Coronary artery (tissue), 2 donors: Measurements from ENCODE around the gene ANKRD29.
"Not testable (repeated sequence)": the region's sequence is repeated elsewhere in the genome, so short reads cannot be mapped to it uniquely, and the experiment has no call there.

ENCODE experiments used
- DNase-seq: peaks from one replicate; pipeline ENCODE4 v3.0.0-alpha.2; 2017; ENCODE audit warnings: low spot score
- H3K27ac ChIP-seq, 2 donors: fragments of 200-600 bp; sonication (generic); one replicate each; pipeline ENCODE4 v1.5.1; 2016 to 2019
- H3K4me3 ChIP-seq: fragments of 200-600 bp; sonication (generic); 2 replicates; pipeline ENCODE4 v1.5.1; 2016; ENCODE audit warnings: mild to moderate bottlenecking, moderate library complexity
- TF ChIP-seq, protein P1 (sequence below): fragments of 200-600 bp; sonication (generic); IDR thresholded peaks from one replicate; pipeline ENCODE4 v1.5.1; 2019; ENCODE audit warnings: antibody characterized with exemption

ANKRD29 gene

GRCh38 chr18:23584019-23584983 is 78.4 kb downstream of the ANKRD29 start:
- DNase-seq: no peak
- Histone ChIP-seq H3K4me3 (peak overlapping the region; percentile 8), H3K27ac (no peak overlapping the region)

DNA sequence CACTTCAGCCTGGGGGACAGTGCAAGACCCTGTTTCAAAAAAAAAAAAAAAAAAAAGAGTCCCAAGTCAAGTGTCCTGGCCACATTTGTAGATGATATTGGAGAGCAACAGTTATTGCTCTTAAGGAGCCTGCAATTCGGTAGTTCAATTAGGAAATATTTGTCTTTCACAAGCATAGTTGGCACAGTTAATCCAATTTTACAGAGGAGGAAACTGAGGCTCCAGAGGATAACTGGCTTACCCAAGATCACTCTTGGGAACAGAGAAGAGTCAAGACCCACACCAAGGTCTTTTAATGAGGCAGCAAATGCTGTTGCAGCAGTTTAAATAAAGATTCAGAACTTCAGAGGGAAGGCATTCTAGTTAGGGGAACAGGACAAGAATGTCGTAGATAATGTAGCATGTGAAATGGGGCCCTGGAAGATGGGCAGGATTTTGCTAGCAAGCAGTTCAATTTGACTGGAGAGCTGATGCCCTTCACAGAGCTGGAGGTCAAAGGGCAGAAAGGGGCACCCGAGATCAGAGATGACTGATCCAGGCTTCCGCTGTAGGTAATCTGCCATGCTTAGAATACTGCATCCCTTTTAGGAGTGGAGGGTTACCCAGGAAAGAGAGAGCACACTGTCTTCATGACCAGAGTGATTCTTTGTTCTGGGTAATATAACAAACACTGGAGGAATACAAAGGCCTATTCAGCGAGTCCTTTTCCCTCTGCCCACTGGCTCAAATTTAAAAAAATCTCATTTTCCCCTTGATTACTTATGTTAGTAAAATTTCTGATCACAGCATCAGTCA is 79.4 kb downstream of the ANKRD29 start:
- no peak for DNase-seq
- no peak overlapping the region for H3K27ac ChIP-seq

More at GRCh38 chr18:23584019-23584983, 78.4 kb downstream of the ANKRD29 start:
- TF ChIP-seq, protein P1, sequence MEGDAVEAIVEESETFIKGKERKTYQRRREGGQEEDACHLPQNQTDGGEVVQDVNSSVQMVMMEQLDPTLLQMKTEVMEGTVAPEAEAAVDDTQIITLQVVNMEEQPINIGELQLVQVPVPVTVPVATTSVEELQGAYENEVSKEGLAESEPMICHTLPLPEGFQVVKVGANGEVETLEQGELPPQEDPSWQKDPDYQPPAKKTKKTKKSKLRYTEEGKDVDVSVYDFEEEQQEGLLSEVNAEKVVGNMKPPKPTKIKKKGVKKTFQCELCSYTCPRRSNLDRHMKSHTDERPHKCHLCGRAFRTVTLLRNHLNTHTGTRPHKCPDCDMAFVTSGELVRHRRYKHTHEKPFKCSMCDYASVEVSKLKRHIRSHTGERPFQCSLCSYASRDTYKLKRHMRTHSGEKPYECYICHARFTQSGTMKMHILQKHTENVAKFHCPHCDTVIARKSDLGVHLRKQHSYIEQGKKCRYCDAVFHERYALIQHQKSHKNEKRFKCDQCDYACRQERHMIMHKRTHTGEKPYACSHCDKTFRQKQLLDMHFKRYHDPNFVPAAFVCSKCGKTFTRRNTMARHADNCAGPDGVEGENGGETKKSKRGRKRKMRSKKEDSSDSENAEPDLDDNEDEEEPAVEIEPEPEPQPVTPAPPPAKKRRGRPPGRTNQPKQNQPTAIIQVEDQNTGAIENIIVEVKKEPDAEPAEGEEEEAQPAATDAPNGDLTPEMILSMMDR: no peak

GRCh38 chr18:23580677-23581367 is 81.9 kb downstream of the ANKRD29 start:
- no peak overlapping the region for H3K27ac ChIP-seq
- TF ChIP-seq, protein P1: no peak
- H3K4me3 ChIP-seq: no peak overlapping the region
- no peak for DNase-seq

More for the DNA sequence above, 79.4 kb downstream of the ANKRD29 start:
- no peak overlapping the region for H3K4me3 ChIP-seq
- TF ChIP-seq, protein P1: no peak

- TF ChIP-seq, protein P1: no peak
- no peak for DNase-seq
- Histone ChIP-seq H3K27ac (no peak overlapping the region), H3K4me3 (no peak overlapping the region)
These were observed 83.6 kb downstream of the ANKRD29 start for GRCh38 chr18:23578891-23579653.

GRCh38 chr18:23578067-23578701 is 84.5 kb downstream of the ANKRD29 start:
- TF ChIP-seq, protein P1: no peak
- H3K4me3 ChIP-seq: no peak overlapping the region
- H3K27ac ChIP-seq: no peak overlapping the region
- no peak for DNase-seq

DNA sequence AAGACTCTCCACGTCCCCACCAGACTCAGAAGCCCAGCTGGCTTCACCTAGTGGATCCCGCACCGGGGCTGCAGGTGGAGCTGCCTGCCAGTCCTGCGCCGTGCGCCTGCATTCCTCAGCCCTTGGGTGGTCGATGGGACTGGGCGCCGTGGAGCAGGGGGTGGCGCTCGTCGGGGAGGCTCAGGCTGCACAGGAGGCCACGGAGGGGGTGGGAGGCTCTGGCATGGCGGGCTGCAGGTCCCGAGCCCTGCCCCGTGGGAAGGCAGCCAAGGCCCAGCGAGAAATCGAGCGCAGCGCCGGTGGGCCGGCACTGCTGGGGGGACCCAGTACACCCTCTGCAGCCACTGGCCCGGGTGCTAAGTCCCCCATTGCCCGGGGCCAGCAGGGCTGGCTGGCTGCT is 85.2 kb downstream of the ANKRD29 start:
- not testable (repeated sequence) for H3K27ac ChIP-seq, H3K4me3 ChIP-seq, DNase-seq
